AG08396 (cell line): Measurements from ENCODE around the gene UBE2J2.
"Not testable (repeated sequence)": the region's sequence is repeated elsewhere in the genome, so short reads cannot be mapped to it uniquely, and the experiment has no call there.

ENCODE experiments used
- DNase-seq: peaks from one replicate; pipeline ENCODE4 v3.0.0; 2012; ENCODE audit warnings: low spot score, mixed read lengths

The UBE2J2 gene

DNA sequence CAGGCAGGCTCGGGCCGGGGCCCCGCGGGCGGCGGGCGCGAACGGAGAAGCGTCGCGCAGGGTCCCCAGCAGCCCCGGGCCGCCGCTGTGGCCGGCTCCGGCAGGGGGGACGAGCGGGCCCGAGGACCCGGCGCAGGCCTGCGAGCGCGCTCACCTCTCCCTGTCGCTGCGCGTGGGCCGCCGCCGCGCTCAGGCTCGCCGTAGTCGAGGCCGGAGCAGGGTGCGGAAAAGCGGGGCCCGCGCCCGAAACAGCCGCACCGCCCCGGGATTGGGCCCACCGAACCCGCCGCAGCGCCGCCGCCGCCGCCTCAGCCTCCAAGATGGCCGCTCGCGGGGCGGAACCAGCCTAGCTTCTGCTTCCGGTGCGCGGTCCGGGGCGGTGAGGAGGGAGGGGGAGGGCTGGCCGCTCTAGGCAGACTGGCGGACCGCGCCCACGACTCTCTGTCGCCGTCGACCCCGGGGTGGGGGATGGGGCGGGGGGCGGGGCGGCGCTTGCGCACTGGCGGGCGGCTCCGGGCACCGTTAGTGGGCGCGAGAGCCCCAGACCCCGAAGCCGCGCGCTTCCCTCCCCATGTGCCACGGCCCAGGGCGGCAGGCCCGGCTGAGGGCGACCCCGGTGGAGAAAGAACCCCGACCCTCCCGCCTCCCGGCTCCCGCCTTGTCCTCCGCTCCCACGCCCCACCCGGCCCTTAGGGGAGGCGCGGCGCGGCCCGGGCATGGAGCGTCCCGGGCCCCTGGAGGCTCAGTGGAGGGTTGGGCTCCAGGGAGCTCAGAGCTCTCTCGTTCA lies at the start of gene UBE2J2:
UBE2J2 (minus strand) TSS at position 343 of the 787 bp plus-strand sequence. CDS start 5,862 bp downstream, outside the sequence.
- DNase-seq, result peak; percentile 99

DNA sequence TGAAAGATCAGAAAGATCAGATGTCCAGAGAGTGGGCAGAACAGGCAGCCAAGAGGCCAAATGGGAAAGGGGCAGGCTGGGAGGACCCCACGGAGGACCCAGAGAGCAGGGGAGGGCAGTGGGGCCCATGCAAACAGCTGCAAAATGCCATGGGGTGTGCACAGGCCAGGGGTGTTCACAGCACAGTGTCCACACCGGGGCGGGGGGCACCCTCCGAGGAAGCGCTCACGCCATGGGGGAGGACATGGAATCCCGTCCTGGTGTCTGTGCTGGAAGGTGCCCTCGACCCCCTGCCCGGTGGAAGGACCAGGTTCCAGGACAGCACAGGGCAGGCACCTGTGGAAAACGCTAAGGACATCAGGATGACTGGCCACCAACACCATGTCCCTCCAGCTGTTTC lies 49.3 kb upstream of the UBE2J2 start:
- no peak for DNase-seq

DNA sequence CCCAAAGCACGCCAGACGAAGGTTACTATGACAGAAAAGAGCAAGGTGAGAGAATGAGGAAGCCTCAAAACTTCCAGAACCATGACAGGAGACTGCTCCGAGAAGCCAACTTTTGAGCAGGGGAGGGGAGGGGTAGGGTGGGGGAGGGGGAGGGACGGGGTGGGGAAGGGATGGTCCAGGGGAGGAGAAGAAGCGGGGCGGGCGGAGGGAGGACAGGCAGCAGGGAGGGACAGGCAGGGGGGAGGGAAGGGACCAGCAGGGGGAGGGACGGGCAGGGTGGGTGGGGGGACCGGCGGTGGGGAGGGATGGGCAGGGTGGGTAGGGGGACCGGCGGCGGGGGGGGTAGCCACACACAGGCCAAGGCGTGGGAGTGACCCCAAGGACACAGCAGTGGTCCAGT lies 48.8 kb upstream of the UBE2J2 start:
- no peak for DNase-seq

DNA sequence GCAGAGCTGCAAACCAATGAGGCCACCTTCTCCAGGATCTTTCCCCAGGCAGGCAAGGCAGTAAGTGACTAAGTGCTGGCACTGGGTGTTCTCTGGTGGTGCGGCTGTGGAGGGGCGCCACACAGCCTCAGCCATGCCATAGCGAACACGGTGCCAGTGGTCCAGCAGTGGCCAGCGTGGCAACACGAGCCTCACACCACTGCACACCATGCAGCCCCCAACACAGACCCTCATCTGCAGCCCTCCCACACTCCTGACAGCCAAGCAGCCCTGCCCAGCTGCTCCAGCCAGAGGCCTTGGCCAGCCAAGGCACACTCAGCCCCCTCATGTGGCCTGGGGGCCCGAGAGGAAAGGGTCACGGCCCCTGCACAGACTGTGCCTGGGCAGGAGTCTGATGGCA lies 47.8 kb upstream of the UBE2J2 start:
- no peak for DNase-seq

DNA sequence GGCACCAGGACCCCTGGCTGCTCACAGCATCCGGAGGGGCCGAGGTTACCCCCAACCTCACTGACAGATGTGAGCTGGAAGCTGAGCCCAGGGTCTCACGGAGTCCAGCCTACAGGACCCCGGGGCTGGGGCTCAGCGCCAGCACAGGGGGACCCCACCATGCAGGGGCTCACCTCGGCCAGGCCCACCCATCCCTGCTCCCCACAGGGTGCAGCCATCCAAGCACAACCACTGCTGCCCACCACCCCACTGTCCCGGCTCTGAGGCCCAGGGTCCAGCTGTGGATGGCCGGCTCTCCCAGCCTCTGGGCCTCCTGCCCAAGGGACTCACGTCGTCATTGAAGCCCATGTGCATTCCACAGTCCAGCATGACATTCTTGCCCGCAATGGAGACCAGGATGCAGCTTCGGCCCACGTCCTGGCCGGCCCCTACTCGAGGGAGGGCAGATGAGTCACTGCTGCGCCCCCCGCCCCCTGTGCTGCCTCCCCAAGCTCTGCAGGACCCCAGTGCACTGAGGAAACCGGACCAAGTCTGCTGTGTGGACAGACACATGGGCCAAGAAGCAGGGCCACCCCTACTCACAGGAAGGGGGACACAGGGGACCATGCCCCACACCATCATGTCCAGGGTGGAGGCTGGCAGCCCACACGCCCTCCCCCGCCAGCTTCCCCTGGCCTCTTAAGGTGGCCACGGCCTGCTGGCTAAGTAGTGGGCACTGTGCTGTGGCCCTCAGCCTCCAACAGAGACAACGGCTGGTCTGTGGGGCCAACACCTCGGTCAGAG lies 47.2 kb upstream of the UBE2J2 start:
- DNase-seq, result peak; percentile 66

DNA sequence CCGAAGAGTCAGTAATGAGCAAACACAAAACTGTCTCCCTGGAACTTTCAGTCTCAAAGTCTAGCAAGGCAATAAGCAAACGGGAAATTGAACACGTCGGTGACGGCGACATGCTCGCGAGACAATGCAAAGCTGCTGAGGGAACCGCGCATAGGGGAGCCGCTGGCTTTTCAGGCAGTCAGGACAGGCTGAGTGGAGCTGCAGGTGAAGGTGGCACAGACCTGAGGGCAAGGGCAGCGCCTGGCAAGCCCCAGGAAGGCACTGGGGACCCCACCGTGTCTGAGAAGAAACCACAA lies 45.9 kb upstream of the UBE2J2 start:
- no peak for DNase-seq

DNA sequence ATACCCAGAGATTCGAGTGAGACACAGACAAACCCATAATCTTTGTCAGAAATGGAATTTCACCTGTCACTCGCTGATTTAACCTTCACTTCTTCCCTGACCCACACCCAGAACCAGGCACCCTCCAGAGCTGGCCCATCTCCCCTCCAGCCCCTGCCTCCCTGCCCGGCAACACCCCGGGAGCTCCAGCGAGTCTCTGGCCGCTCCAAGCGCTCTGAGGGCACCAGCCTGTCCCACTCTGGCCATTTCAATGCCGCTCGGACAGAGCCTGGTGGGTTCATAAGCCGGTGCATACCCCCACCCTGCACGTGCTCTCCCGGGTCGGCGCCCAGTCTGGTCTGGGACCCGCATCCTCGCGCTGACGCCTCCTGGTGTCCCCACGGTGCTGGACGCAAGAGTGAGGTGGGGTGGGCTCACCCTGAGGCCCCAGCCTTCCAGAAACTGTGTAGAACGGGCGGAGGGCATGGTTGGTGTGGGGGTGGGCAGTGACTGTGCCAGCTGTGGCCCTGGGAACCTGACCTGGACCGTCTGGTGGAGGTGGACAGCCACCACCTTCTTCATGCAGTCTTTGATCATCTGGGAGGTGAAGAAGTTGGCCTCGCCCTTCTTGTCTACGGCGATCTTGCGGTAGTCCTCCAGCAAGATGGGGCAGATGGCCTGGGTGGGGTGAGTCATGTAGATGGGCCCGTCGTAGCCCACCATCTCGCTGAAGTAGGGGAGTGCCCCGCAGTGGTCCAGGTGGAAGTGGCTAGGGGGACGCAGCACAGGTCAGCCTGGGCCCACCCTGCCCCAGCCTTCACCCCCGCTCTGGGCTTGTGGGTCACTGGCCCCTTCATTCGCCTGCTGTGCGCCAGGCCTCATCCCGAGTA lies 45.4 kb upstream of the UBE2J2 start:
- DNase-seq, result no peak

DNA sequence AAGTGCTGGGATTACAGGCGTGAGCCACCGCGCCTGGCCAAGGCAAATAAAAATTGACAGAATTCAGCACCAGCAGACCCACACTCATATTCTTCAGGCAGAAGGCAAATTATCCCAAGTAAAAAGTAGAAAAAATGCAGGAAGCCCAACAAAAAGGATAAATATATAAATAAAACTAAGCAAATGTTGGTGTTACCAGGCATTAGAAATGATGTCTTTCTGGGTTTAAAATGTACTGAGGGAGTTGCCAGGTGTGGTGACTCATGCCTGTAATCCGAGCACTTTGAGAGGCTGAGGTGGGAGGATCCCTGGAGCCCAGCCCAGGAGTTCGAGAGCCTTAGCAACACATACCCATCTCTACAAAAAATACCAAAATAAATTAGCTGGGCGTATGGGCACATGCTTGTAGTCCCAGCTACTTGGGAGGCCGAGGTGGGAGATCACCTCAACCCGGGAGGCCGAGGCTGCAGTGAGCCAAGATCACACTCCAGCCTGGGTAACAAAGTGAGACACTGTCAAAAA lies 44.5 kb upstream of the UBE2J2 start:
- DNase-seq, result peak; percentile 76

DNA sequence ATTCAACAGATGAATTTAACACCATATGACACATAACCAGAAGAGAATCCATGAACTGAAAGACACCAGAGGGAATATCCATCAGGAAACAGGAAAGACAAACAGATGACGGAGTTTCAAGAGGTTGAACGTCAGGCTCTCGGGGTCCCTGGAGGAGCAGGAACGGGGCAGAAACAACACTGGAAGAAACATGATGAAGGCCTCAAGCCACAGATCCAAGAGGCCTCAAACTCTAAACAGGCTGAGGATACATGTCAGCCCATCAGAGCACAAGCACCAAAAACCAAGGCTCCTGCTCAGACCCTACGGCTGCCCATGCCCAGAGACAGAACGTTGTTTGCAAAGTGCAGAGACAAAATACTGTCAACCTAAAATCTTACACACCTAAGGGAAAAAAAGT lies 43.8 kb upstream of the UBE2J2 start:
- DNase-seq, result no peak

- not testable (repeated sequence) for DNase-seq
Observed at GRCh38 chr1:1316199-1316598, 42.5 kb upstream of the UBE2J2 start.

DNA sequence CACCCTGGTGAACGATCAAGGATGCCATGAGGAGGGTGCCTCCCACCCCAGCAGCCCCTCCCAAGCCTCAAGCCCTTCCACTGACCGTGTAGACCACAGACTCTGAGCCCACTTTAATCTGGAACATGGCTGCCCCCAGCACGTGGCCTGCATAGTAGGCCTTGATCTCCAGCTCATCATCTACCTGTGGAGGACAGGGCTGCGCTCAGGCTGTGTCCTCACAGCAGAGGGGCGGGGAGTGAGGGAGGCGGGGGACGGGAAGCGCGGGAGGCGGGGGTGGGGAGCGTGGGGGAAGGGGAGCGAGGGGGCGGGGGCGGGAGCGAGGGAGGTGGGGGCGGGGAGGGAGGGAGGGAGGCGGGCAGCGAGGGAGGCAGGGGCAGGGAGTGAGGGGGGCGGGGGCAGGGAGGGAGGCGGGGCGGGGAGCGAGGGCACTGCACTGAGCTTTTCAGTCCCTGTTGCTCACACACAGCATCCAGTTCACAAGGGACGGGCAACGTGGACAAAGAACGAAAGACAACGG lies 41.8 kb upstream of the UBE2J2 start:
- DNase-seq, result no peak

DNA sequence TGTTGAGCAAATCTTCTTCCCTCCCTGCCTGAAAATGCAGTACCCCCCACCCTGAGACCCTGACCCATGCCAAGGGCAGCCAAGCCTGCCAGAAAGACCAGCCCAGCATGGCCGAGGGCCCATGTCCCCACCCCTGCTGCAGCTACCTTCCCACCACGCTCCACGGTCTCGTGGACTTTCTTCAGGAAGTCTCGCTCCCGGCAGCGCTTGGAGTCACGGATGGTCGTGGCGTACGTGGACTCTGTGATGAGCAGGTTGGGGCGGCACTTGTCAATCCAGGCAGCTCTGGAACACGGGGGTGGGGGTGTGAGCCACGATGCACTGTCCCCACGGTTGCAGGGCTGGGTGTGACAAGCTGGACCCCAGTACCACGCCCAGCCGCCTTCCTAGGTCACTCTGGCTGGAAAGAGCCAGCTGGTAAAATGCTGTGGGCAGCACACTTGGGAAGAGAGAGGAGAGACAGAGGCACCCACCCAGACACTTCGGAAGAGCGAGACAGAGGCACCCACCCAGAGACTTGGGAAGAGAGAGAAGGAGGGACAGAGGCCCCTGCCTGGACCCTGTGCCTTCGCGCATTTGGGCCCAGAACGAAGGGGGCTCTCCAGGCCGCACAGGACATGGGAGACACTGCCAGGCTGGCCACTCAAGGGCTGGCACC lies 41.2 kb upstream of the UBE2J2 start:
- DNase-seq, result no peak

GRCh38 chr1:1314237-1314586 lies 40.6 kb upstream of the UBE2J2 start:
- no peak for DNase-seq

DNA sequence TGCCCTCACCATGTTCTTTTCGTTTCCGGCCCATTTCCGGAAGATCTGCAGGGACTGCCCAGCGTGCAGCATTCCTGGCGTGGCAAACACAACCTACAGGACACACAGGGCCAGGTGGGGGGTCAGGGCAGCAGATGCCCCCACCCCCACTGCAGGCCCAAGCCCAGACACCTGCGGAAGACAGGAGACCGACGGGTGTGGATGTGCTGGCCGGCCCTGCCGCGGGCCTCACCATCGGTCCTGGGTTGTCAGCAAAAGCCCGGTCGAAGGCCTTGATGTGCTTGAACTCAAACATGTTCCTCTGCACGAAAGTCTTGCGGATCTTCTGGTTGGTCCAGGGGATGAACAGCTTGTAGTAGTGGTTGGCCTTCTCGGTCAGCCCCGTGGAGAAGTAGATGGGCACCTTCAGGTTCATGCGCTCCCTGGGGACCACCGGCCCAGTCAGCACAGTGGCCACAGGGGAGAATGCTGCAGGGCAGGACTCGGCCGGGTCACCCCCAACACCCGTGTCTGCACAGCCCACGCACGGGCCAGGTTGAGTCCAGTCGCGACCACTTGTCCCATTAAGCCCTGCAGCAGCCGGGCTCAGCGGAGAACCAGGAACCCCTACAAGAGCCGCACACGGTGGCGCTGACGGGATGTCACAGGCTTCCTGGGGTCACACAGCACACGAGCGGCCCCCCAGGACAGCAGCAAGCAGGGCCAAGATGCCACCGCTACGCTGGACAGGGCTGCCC lies 40.0 kb upstream of the UBE2J2 start:
- DNase-seq, result no peak

- no peak for DNase-seq
Observed at GRCh38 chr1:1312450-1313314, 39.0 kb upstream of the UBE2J2 start.

DNA sequence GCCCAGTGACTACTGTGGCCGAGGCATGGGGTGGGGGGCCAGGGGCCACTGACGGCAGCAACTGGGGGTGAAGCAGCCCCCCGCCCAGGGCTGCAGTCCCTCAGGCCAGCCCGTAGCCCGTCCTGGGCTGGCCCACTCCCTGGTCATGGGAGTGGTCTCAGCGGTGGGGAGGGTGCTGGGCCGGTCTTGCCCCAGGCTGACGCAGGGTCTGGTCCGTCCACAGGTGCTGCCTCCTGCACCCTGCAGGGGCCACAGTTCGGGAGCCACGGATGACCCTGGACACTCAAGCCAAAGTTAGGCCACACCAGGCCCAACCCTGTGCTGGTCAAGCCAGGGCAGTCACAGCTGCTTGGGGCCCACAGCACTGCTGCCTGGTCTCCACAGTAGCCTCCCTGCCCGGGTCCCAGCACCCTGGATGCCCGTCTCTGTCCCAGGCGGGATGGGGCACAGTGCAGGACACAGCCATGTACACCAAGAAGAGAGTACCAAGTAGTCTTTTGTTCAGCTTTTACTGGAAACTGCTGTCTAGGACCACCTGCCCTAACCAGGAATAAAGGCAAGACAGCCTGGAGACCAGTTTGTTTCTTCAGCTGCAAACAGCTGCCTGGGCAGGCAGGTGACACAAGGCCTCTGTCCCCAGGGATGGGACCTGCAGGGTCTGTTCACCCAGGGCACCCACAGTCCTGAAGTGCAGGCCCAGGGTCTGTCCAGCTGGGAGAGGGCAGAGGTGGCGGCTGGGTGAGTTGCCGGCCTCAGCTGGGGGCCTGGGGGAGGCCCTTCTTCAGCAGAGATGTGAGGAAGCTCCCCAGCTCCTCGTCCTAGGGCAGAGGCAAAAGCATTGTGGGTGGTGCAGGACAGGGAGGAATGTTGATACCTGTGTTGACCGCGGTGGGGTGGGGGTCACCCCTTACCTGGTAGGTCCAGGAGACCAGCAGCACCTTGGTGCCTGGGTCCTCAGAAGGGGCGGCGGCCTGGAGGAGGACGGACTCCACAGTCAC lies 37.8 kb upstream of the UBE2J2 start:
- DNase-seq, result no peak

- DNase-seq, result no peak
Observed at GRCh38 chr1:1310476-1311053, 36.9 kb upstream of the UBE2J2 start.

- DNase-seq, result no peak
Observed at GRCh38 chr1:1310109-1310385, 36.4 kb upstream of the UBE2J2 start.
